GM12891 (cell line): ENCODE measurements around the gene MED27.

Experiments used
- PAX5 ChIP-seq: IDR thresholded peaks from 2 replicates; pipeline ENCODE4 v1.6.1; 2011; ENCODE audit warnings: low read length, moderate library complexity, mild to moderate bottlenecking; ENCODE audit not compliant: insufficient read depth, severe bottlenecking
- POLR2A ChIP-seq: IDR thresholded peaks from 2 replicates; pipeline ENCODE4 v1.6.1; 2011; ENCODE audit warnings: low read depth, low read length, control low read depth
- POLR2AphosphoS5 ChIP-seq: IDR thresholded peaks from 2 replicates; pipeline ENCODE4 v1.6.1; 2011; ENCODE audit warnings: low read depth, low read length, control low read depth
- POU2F2 ChIP-seq: IDR thresholded peaks from 2 replicates; pipeline ENCODE4 v1.6.1; 2011; ENCODE audit warnings: low read depth, mild to moderate bottlenecking, control low read depth, low read length, moderate library complexity
- SPI1 ChIP-seq: IDR thresholded peaks from 2 replicates; pipeline ENCODE4 v1.6.1; 2011; ENCODE audit warnings: low read depth, low read length, control low read depth
- TAF1 ChIP-seq: IDR thresholded peaks from 2 replicates; pipeline ENCODE4 v1.6.1; 2011; ENCODE audit warnings: low read depth, low read length, control low read depth

DNA sequence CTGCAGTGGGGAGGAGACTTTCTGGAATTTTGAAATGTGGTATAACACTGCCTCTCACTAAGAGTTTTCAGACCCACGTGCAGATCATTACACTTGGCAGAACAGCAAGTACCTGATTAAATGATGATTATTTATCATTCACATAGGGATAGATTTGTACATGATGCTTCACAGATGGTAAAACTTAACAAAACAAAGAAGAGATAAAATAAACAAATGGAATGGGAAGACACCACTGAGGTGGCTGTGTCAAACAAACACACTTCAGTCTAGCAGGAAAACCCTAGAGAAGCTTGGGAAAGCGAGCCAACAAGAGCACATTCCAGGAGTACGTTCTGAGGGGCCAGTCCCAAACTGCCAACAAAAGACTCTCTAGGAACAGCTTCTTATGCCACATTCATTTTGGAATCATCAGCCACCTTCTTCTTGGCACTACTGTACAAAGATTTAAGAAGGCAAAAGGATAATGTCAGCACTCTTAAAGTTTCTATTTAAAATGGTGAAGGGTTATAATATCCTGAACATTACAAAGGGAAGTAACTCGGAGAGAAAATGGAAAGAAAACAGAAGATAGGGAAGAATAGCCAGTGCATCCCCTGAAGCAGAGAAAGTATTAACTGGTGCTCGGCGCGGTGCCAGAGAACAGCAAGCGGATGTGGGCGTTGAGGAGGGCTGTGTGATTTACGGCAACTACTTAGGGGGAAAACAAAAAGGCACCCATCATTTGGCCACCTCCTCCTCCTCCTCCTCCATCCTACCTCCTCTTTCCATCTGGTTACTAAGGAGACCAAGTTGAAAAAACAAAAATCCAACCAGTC is 1.6 kb downstream of the MED27 start:
- TF ChIP-seq POLR2A (no peak), POLR2AphosphoS5 (no peak), TAF1 (no peak), SPI1 (no peak), POU2F2 (no peak), PAX5 (no peak)
